ACC112 (cell line): ENCODE measurements around the gene LOXL1.

Experiments used
- H2AFZ ChIP-seq: fragments of 200-600 bp; sonication (generic); one replicate; pipeline ENCODE4 v1.6.0; 2017; ENCODE audit warnings: antibody characterized with exemption, low read length; ENCODE audit not compliant: unreplicated experiment
- H3K27ac ChIP-seq: fragments of 200-600 bp; sonication (generic); 2 replicates; pipeline ENCODE4 v1.5.1; 2014; ENCODE audit warnings: low read depth, mild to moderate bottlenecking, antibody characterized with exemption, low read length, moderate library complexity
- H3K27me3 ChIP-seq: fragments of 200-600 bp; sonication (generic); 2 replicates; pipeline ENCODE4 v1.6.1; 2014; ENCODE audit warnings: mild to moderate bottlenecking, antibody characterized with exemption, low read length, moderate library complexity, mixed read lengths; ENCODE audit not compliant: insufficient read depth
- H3K36me3 ChIP-seq: fragments of 200-600 bp; sonication (generic); 2 replicates; pipeline ENCODE4 v1.6.1; 2016; ENCODE audit warnings: mild to moderate bottlenecking, antibody characterized with exemption, low read length, moderate library complexity, mixed read lengths; ENCODE audit not compliant: insufficient read depth
- H3K4me1 ChIP-seq: fragments of 200-600 bp; sonication (generic); one replicate; pipeline ENCODE4 v1.6.1; 2016; ENCODE audit warnings: low read length, mixed read lengths; ENCODE audit not compliant: insufficient read depth, unreplicated experiment, control insufficient read depth
- H3K4me3 ChIP-seq: fragments of 200-600 bp; sonication (generic); 2 replicates; pipeline ENCODE4 v1.5.1; 2014; ENCODE audit warnings: mild to moderate bottlenecking, low read depth, low read length
- H3K79me2 ChIP-seq: fragments of 200-600 bp; sonication (generic); one replicate; pipeline ENCODE4 v1.6.0; 2016; ENCODE audit warnings: low read length; ENCODE audit not compliant: control insufficient read depth, unreplicated experiment, insufficient read depth

The LOXL1 gene

DNA sequence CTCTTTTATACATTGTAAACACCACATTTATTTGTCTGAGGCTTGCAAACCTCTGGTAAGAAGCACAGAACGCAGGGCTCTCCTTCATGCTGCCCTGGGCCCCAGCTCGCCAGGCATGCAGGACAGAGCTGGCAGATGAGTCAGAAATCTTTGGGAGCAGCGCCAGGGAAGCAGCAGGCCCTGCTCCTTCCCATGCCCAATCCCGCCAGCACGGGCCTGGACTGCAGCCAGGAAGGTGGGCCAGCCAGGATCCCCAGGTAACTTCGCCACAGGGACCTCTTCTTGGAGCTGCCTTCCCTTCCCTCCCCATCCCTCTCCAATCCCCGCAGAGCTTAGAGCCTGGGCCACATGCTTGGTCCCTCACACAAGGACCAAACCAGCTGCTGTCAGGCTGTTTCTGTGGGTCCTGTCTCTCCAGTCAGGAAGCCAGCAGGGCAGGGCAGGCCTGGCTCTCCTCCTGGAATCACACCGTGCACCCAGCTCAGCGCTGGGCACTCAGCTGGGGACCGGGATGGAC is 57.0 kb downstream of the LOXL1 start:
- Histone ChIP-seq H3K36me3 (no peaks in the 10 kb centered on the region; the same call in 1 of the 2 replicates), H3K27ac (peak overlapping the region; percentile 98), H3K4me1 (peaks cover 79% of the 10 kb centered on the region), H3K4me3 (no peak overlapping the region), H3K27me3 (no peaks in the 10 kb centered on the region), H2AFZ (no peak overlapping the region), H3K79me2 (peaks cover 4% of the 10 kb centered on the region)

DNA sequence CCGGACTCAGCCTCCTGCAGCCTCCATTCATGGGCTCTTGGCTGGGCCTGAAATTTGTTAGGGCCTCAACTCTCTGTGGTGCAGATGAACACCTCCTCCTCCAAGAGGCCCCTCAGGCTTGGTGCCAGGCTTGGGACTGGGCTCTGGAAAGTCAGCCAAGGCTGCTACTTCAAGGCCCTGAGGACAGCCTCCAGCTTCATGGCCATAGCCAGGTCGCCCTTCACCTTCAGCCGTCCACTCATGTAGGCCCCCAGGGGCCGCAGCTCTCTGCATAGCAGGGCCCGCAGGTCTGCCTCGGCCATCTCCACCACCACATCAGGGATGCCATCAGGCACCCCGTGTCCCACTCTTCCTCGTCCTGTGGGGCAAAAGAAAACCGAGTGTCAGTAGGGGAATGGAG is 57.5 kb downstream of the LOXL1 start:
- no peaks in the 10 kb centered on the region for H3K27me3 ChIP-seq
- H3K4me3 ChIP-seq, result no peak overlapping the region
- H2AFZ ChIP-seq, result no peak overlapping the region
- H3K27ac ChIP-seq, result peak overlapping the region; percentile 98
- peaks cover 84% of the 10 kb centered on the region for H3K4me1 ChIP-seq
- no peaks in the 10 kb centered on the region; the same call in 1 of the 2 replicates for H3K36me3 ChIP-seq
- peaks cover 4% of the 10 kb centered on the region for H3K79me2 ChIP-seq

- Histone ChIP-seq H3K4me1 (peaks cover 90% of the 10 kb centered on the region), H3K27ac (peak overlapping the region; percentile 98)
Measured at GRCh38 chr15:73984208-73984979, 58.1 kb downstream of the LOXL1 start.

GRCh38 chr15:73985101-73985873 is 59.0 kb downstream of the LOXL1 start:
- peaks cover 3% of the 10 kb centered on the region for H3K79me2 ChIP-seq
- H3K36me3 ChIP-seq, result no peaks in the 10 kb centered on the region; the same call in 1 of the 2 replicates
- H3K27me3 ChIP-seq, result no peaks in the 10 kb centered on the region
- no peak overlapping the region for H3K27ac ChIP-seq
- no peak overlapping the region for H2AFZ ChIP-seq
- H3K4me1 ChIP-seq, result peaks cover 91% of the 10 kb centered on the region
- H3K4me3 ChIP-seq, result no peak overlapping the region

More at GRCh38 chr15:73984208-73984979, 58.1 kb downstream of the LOXL1 start:
- Histone ChIP-seq H3K4me3 (no peak overlapping the region), H3K36me3 (no peaks in the 10 kb centered on the region; the same call in 1 of the 2 replicates), H2AFZ (no peak overlapping the region), H3K79me2 (peaks cover 4% of the 10 kb centered on the region), H3K27me3 (no peaks in the 10 kb centered on the region)

DNA sequence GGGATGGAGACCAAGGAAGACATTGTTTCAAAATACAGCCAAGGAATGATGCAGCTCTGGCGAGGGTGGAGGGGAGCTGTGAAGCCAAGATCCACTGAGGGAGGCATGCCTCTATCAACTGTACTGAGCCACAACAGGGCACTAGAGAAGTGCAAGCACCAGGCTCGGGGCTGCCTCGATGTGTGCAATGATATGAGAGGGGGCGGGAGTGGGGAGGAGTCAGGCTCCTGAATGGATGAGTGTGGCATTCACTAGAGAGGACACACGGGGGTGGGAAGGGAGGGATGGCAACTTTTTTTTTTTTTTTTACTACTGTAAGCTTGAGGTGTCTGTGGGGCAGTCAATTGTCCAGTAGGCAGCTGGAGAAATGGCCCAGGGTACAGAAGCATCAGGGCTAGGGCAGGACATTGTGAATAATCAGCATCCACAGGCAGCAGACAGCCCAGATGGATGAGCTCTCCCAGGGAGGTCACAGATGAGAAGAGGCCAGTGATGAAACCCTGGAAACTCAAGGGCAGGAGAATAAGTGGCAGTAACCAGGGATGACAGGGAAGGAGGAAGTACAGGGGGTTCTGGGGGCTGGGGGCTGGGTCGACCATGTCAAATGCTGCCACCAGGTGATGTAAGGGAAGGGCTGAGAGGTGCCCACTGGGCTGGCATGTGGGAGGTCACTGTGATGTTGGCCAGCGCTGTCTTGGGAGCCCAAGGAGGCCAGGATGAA is 60.0 kb downstream of the LOXL1 start:
- Histone ChIP-seq H3K4me3 (no peak overlapping the region), H2AFZ (no peak overlapping the region), H3K27me3 (no peaks in the 10 kb centered on the region), H3K36me3 (no peaks in the 10 kb centered on the region; the same call in 1 of the 2 replicates), H3K4me1 (peaks cover 98% of the 10 kb centered on the region), H3K27ac (no peak overlapping the region), H3K79me2 (peaks cover 5% of the 10 kb centered on the region)

DNA sequence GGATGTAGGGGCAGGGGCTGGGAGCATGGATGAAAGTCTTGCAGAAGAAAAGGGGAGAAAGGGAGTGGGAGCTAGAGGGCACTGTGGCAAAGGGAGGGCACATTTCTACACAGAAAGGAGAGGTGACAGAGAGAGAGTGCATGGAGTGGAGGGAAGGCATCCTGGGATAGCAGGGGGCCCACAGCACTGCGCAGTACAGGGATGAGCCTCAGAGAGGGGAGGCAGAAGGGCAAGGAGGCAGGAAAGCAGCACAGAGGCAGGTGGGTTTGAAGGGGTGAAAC is 60.5 kb downstream of the LOXL1 start:
- H3K4me1 ChIP-seq, result peaks cover 93% of the 10 kb centered on the region

GRCh38 chr15:73987250-73987649 is 61.0 kb downstream of the LOXL1 start:
- H2AFZ ChIP-seq, result no peak overlapping the region
- peaks cover 8% of the 10 kb centered on the region for H3K79me2 ChIP-seq
- H3K4me1 ChIP-seq, result peaks cover 88% of the 10 kb centered on the region
- peak overlapping the region; percentile 83; the same call in 1 of the 2 replicates for H3K27ac ChIP-seq
- H3K36me3 ChIP-seq, result no peaks in the 10 kb centered on the region; the same call in 1 of the 2 replicates
- no peak overlapping the region for H3K4me3 ChIP-seq
- H3K27me3 ChIP-seq, result no peaks in the 10 kb centered on the region

More for the DNA sequence above, 60.5 kb downstream of the LOXL1 start:
- Histone ChIP-seq H3K4me3 (no peak overlapping the region), H2AFZ (no peak overlapping the region), H3K27me3 (no peaks in the 10 kb centered on the region), H3K27ac (no peak overlapping the region), H3K79me2 (peaks cover 6% of the 10 kb centered on the region), H3K36me3 (no peaks in the 10 kb centered on the region; the same call in 1 of the 2 replicates)

- Histone ChIP-seq H3K4me3 (peak overlapping the region; percentile 11; the same call in 1 of the 2 replicates), H3K36me3 (no peaks in the 10 kb centered on the region; the same call in 1 of the 2 replicates), H3K79me2 (peaks cover 8% of the 10 kb centered on the region), H3K27me3 (no peaks in the 10 kb centered on the region), H3K4me1 (peaks cover 85% of the 10 kb centered on the region), H3K27ac (peak overlapping the region; percentile 83), H2AFZ (no peak overlapping the region)
Measured at GRCh38 chr15:73987681-73988444, 61.6 kb downstream of the LOXL1 start.

DNA sequence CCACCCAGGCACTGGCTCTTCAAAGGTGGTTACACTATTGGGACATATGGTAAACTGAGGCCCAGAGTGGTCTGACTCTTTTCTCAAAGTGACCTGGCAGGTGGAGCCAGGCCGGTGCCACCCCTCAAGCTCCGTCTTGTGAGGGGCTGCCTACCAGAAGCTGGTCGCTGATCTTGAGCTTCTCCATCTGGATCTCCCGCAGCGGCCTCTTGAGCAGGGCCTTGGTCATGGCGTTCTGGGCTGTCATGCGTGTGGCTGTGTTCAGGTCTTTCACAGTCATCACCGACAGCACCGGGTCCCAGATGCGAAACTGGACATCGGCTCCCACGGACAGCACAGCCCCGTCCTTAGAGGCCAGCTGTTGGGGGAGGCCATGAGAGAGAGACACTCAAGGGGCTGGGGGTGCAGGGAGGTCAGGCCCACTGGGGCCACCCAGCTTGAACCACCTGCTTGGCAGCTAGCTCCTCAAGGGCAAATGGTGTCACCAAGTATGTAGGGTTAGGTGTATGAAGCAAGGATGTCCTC is 62.2 kb downstream of the LOXL1 start:
- no peaks in the 10 kb centered on the region for H3K27me3 ChIP-seq
- peak overlapping the region; percentile 83 for H3K27ac ChIP-seq
- peak overlapping the region; percentile 11; the same call in 1 of the 2 replicates for H3K4me3 ChIP-seq
- no peak overlapping the region for H2AFZ ChIP-seq
- no peaks in the 10 kb centered on the region; the same call in 1 of the 2 replicates for H3K36me3 ChIP-seq
- peaks cover 80% of the 10 kb centered on the region for H3K4me1 ChIP-seq
- H3K79me2 ChIP-seq, result peaks cover 8% of the 10 kb centered on the region
